ENCODE results near the gene FKBP9.

Gene FKBP9

GRCh38 chr7:32928785-32929298 is 28.4 kb upstream of the FKBP9 start:
- H3K4me2 ChIP-seq (ENCODE audit: low read length) = no peak overlapping the region
- no peak overlapping the region for H3K27ac ChIP-seq (ENCODE audit: low read depth, low read length)
- H3F3A ChIP-seq (ENCODE audit: control insufficient read depth, insufficient read depth) = no peaks in the 10 kb centered on the region
- H3K27me3 ChIP-seq (ENCODE audit: control insufficient read depth, low read length) = peaks cover 3% of the 10 kb centered on the region; the same call in 1 of the 2 replicates
- no peaks in the 10 kb centered on the region for H3K79me2 ChIP-seq (ENCODE audit: control insufficient read depth, low read length)
- no peaks in the 10 kb centered on the region for H4K20me1 ChIP-seq (ENCODE audit: control insufficient read depth, insufficient read depth, low read depth, low read length)
- no peaks in the 10 kb centered on the region for H3K9me2 ChIP-seq (replicated peaks; ENCODE audit: control insufficient read depth, low read length)
- H3K36me3 ChIP-seq (ENCODE audit: control insufficient read depth, low read length) = no peaks in the 10 kb centered on the region
- no peak overlapping the region for H3K4me3 ChIP-seq (ENCODE audit: low read length)
- H3K9me3 ChIP-seq (ENCODE audit: control insufficient read depth, insufficient read depth, low read length) = no peaks in the 10 kb centered on the region
- peaks cover 3% of the 10 kb centered on the region for H3K4me1 ChIP-seq (ENCODE audit: control insufficient read depth, low read length)
- TF ChIP-seq EZH2phosphoT487 (IDR thresholded peaks at IDR 0.05; ENCODE audit: borderline replicate concordance, low read length) (no peak), CTCF (IDR thresholded peaks at IDR 0.05; ENCODE audit: low read depth, low read length, poor library complexity, severe bottlenecking) (no peak)

- no peak overlapping the region for H3K4me2 ChIP-seq (ENCODE audit: low read length)
- H4K20me1 ChIP-seq (ENCODE audit: control insufficient read depth, insufficient read depth, low read depth, low read length) = no peaks in the 10 kb centered on the region
- H3K27me3 ChIP-seq (ENCODE audit: control insufficient read depth, low read length) = peaks cover 3% of the 10 kb centered on the region; the same call in 1 of the 2 replicates
- H3K4me3 ChIP-seq (ENCODE audit: low read length) = no peak overlapping the region
- no peak overlapping the region for H3K27ac ChIP-seq (ENCODE audit: low read depth, low read length)
- no peaks in the 10 kb centered on the region for H3K9me3 ChIP-seq (ENCODE audit: control insufficient read depth, insufficient read depth, low read length)
- no peak for TF ChIP-seq EZH2phosphoT487 (IDR thresholded peaks at IDR 0.05; ENCODE audit: borderline replicate concordance, low read length)
- no peaks in the 10 kb centered on the region for H3K36me3 ChIP-seq (ENCODE audit: control insufficient read depth, low read length)
- no peaks in the 10 kb centered on the region for H3F3A ChIP-seq (ENCODE audit: control insufficient read depth, insufficient read depth)
- H3K79me2 ChIP-seq (ENCODE audit: control insufficient read depth, low read length) = no peaks in the 10 kb centered on the region
- peaks cover 3% of the 10 kb centered on the region for H3K4me1 ChIP-seq (ENCODE audit: control insufficient read depth, low read length)
- H3K9me2 ChIP-seq (replicated peaks; ENCODE audit: control insufficient read depth, low read length) = no peaks in the 10 kb centered on the region
These were observed 27.7 kb upstream of the FKBP9 start for GRCh38 chr7:32929430-32930143.

GRCh38 chr7:32930378-32930777 is 26.9 kb upstream of the FKBP9 start:
- no peaks in the 10 kb centered on the region for H3K79me2 ChIP-seq (ENCODE audit: control insufficient read depth, low read length)
- no peaks in the 10 kb centered on the region for H4K20me1 ChIP-seq (ENCODE audit: control insufficient read depth, insufficient read depth, low read depth, low read length)
- H3K4me1 ChIP-seq (ENCODE audit: control insufficient read depth, low read length) = peaks cover 3% of the 10 kb centered on the region
- H3K4me3 ChIP-seq (ENCODE audit: low read length) = no peak overlapping the region
- no peaks in the 10 kb centered on the region for H3K9me3 ChIP-seq (ENCODE audit: control insufficient read depth, insufficient read depth, low read length)
- H3F3A ChIP-seq (ENCODE audit: control insufficient read depth, insufficient read depth) = no peaks in the 10 kb centered on the region
- TF ChIP-seq EZH2phosphoT487 (IDR thresholded peaks at IDR 0.05; ENCODE audit: borderline replicate concordance, low read length) (no peak), CTCF (IDR thresholded peaks at IDR 0.05; ENCODE audit: low read depth, low read length, poor library complexity, severe bottlenecking) (no peak)
- H3K27ac ChIP-seq (ENCODE audit: low read depth, low read length) = no peak overlapping the region
- no peaks in the 10 kb centered on the region for H3K36me3 ChIP-seq (ENCODE audit: control insufficient read depth, low read length)
- H3K27me3 ChIP-seq (ENCODE audit: control insufficient read depth, low read length) = peaks cover 3% of the 10 kb centered on the region; the same call in 1 of the 2 replicates
- H3K9me2 ChIP-seq (replicated peaks; ENCODE audit: control insufficient read depth, low read length) = no peaks in the 10 kb centered on the region
- H3K4me2 ChIP-seq (ENCODE audit: low read length) = no peak overlapping the region

- H3F3A ChIP-seq (ENCODE audit: control insufficient read depth, insufficient read depth) = no peaks in the 10 kb centered on the region
- TF ChIP-seq EZH2phosphoT487 (IDR thresholded peaks at IDR 0.05; ENCODE audit: borderline replicate concordance, low read length) = no peak
- TF ChIP-seq CTCF (IDR thresholded peaks at IDR 0.05; ENCODE audit: low read depth, low read length, poor library complexity, severe bottlenecking) = no peak
- H3K4me3 ChIP-seq (ENCODE audit: low read length) = no peak overlapping the region
- H3K27me3 ChIP-seq (ENCODE audit: control insufficient read depth, low read length) = peaks cover 3% of the 10 kb centered on the region; the same call in 1 of the 2 replicates
- H3K36me3 ChIP-seq (ENCODE audit: control insufficient read depth, low read length) = no peaks in the 10 kb centered on the region
- no peaks in the 10 kb centered on the region for H3K9me3 ChIP-seq (ENCODE audit: control insufficient read depth, insufficient read depth, low read length)
- H4K20me1 ChIP-seq (ENCODE audit: control insufficient read depth, insufficient read depth, low read depth, low read length) = no peaks in the 10 kb centered on the region
- H3K27ac ChIP-seq (ENCODE audit: low read depth, low read length) = no peak overlapping the region
- H3K4me1 ChIP-seq (ENCODE audit: control insufficient read depth, low read length) = no peaks in the 10 kb centered on the region
- no peaks in the 10 kb centered on the region for H3K9me2 ChIP-seq (replicated peaks; ENCODE audit: control insufficient read depth, low read length)
- no peaks in the 10 kb centered on the region for H3K79me2 ChIP-seq (ENCODE audit: control insufficient read depth, low read length)
- H3K4me2 ChIP-seq (ENCODE audit: low read length) = no peak overlapping the region
These were observed 21.7 kb upstream of the FKBP9 start for GRCh38 chr7:32935558-32935957.

All from DOHH2 (cell line).